ENCODE measurements around the gene FER.

DNA sequence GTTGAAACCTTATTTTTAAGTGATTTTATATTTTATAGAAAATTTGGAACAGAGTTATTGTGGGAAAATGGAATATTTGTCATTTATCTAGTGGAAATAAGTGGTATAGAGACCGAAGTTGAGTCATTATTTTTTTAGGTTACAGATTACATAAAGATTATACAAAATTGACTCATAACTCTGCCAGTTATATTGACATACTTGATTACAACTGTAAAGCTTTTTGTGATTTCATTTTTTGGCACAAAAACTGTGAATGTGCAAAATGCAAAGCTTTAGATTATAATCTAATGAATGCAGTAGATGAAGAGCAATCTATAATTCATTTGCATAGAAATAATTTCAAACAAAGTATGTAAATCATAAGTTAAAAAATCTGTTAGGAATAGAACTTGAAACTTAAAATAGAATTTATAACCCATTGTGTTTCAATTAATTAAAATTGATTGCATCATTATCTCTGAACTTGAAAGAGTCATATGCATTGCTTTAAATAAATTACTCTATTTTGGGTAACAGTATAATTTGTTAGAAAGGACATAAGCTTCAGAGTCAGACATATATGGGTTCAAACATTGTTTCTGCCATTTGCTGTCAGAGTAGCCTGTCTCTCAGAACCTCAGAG, 280.4 kb downstream of the FER start:
- no peak for TF ChIP-seq POLR2A (IDR thresholded peaks at IDR 0.05)
- TF ChIP-seq, protein P1, sequence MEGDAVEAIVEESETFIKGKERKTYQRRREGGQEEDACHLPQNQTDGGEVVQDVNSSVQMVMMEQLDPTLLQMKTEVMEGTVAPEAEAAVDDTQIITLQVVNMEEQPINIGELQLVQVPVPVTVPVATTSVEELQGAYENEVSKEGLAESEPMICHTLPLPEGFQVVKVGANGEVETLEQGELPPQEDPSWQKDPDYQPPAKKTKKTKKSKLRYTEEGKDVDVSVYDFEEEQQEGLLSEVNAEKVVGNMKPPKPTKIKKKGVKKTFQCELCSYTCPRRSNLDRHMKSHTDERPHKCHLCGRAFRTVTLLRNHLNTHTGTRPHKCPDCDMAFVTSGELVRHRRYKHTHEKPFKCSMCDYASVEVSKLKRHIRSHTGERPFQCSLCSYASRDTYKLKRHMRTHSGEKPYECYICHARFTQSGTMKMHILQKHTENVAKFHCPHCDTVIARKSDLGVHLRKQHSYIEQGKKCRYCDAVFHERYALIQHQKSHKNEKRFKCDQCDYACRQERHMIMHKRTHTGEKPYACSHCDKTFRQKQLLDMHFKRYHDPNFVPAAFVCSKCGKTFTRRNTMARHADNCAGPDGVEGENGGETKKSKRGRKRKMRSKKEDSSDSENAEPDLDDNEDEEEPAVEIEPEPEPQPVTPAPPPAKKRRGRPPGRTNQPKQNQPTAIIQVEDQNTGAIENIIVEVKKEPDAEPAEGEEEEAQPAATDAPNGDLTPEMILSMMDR (IDR thresholded peaks at IDR 0.05), result no peak
